HG03025 (cell line): ENCODE data around the gene KCNB1.

Experiments
- ATAC-seq: cut with Tn5 transposase; IDR thresholded peaks from one replicate; pipeline ENCODE4 v1.9.1; 2021; ENCODE audit warnings: mild to moderate bottlenecking, moderate library complexity; ENCODE audit not compliant: unreplicated experiment, low FRiP score

The KCNB1 gene

DNA sequence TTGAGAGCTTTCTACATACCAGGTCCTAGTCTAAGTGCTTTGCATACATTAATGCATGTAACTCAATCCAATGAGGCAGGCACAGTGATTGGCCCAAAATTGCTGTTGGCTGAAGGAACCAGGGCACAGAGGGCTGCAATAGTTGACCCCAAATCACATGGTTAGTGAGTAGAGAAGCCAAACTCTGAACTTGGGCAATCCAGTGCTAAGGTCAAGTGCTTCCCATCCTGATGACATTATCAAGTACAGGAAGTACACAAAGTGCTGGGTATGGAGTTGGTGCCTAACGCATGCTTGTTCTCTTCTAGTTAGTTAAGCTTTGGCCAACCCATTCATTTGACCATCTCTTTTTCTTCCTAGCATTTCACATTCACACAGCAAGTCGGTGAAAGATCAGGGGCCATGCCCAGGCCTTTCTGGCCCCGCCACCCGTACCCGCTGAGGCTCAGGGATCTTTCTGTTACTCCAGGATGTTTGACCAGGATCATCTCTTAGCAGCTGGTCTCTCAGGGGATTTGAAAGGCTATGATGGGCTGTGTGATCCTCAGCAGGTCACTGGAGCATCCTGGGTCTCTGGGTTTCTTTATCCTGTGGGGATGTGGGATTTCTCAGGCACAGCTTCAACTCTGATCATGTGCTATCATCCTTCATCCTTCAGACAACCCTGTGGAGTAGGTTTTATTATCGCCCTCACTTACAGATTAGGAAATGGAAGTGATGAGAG, 7.0 kb downstream of the KCNB1 start:
- ATAC-seq = no peak

DNA sequence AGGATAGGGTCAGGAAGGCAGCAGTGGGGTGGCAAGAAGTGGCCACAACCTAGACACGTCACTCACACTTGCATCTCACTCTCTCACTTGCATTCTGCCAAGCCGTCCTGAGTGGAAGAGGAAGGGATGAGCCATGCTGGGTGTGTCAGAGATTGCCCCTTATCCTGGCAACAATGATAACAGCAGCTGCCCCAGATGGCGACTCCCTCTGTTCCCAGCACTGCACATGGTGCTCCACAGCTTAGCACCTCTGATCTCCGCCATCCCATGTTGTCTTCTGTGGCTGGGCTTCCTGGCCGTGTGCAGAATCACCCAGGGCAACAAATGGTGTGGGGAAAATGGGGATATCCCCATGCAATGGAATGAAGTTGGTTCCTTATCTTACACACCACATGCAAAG, 11.1 kb downstream of the KCNB1 start:
- no peak for ATAC-seq

DNA sequence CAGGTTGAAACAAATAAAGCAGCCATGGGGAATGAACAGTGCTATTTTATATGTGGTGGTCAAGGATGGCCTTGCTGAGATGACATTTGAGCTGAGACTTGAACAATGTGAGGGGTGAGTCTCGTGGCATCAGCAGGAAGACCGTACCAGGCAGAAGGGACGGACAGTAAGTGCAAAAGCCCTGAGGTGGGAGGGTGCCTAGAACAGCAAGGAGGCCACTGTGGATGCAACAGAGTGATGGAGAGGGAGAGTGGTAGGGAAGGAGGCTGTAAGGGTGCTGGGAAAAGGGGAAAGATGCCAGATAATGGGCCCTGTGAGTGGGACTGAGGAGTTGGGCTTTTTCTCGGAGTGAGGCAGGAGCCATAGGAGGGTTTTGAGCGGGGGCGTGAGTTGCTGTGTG, 11.5 kb downstream of the KCNB1 start:
- ATAC-seq = no peak

DNA sequence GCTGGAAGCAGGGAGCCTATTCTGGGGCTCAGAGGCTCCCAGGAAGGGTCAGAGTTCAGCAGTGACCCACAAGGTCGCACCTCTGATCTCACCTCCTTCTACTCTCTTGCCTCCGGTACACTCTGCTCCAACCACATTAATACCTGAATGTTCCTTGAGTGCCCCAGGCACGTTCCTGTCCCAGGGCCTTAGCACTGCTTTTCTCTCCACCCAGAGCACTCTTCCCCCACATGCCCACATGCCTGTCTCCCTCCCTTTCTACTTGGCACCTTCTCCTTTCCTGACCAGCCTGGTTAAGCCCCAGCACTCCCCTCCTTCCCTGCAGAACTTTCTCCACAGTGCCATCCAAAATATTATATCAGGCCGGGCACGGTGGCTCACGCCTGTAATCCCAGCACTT, 13.4 kb downstream of the KCNB1 start:
- ATAC-seq = no peak

DNA sequence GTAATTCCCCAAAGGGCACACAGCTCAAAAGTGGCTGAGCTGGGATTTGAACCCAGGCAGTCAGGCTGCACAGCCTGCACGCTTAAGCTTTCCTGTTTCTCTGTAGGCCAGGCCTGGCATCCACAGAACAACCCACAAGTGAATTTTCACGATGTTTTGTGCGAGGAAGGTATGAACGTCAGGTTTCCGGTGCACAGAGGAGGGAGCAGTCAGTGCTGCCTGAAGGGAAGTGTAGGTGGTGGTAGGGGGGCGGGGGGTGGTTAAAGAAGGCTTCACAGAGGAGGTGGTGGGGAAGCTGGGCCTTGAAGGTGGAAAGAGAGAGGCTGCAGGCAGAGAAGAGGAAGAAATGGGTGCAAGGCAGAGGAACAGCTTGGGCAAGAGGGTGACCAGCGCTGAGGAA, 14.1 kb downstream of the KCNB1 start:
- ATAC-seq = no peak

DNA sequence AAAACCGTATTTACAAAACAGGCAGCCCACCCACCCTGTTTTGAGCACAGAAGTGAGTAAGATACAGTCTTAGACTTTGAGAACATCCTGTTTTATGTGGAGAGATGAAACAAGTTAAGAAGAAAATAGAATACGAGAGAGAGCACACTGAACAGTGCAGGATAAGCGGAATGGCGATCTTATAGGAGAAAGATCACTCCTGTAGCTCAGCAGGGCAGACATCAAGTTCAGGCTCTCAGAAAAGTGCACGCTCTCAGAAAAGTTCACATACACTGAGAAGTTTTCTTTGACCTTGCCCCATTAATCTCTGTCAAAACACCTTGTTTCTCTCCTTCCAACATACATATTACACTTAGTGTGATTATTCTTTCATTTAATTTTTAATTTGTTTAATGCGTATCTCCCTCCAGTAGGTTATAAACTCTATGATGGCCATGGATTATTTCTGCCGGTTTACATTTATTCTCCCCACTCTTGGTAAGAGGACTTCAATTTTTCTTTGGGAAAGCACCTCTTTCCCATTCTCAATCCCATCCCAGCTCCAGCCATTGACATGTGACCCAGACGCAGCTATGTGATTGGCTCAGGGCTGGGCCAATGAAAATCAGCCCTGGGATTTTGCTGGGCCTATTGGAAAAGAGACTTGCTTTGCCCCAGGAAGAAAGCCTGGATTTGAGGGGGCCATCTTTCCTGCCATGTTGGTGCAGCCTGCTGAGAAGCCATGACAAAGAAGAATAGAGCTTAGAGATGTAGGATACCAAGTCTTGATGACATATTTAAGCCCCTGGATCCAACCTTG, 16.2 kb downstream of the KCNB1 start:
- no peak for ATAC-seq

DNA sequence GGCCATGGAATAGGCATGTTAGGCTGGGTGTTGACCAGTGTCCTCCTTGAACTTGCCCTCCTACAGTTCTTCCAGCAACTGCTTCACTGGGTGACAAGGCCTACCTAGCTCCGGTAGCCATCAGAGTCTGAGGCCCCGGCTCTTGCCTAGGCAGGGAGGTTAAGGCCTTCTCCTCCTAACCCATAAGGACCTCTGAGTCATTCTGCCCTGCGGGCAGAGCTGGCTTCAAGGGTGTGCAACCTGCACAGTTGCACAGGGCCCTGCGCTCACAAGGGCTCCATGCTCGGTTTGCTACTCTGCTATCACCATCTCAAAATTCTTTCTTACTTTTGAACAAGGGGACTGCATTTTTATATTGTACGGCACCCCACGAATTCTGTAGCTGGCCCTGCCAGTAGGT, 17.9 kb downstream of the KCNB1 start:
- no peak for ATAC-seq

DNA sequence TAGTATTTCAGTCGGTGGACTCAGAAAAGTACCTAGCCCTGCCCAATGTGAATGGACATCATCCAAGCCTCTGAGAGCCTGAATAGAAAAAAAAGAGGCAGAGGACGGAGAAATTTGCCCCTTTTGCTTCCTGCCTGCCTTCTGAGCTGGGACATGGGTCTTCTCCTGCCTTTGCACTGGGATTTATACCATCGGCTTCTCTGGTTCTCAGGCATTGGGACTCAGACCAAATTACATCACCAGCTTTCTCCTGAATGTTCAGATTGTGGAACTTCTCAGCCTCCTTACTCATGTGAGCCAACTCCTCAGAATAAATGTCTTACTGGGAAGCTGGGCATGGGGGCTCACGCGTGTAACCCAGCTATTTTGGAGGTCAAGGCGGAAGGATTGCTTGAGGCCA, 19.8 kb downstream of the KCNB1 start:
- ATAC-seq = no peak

DNA sequence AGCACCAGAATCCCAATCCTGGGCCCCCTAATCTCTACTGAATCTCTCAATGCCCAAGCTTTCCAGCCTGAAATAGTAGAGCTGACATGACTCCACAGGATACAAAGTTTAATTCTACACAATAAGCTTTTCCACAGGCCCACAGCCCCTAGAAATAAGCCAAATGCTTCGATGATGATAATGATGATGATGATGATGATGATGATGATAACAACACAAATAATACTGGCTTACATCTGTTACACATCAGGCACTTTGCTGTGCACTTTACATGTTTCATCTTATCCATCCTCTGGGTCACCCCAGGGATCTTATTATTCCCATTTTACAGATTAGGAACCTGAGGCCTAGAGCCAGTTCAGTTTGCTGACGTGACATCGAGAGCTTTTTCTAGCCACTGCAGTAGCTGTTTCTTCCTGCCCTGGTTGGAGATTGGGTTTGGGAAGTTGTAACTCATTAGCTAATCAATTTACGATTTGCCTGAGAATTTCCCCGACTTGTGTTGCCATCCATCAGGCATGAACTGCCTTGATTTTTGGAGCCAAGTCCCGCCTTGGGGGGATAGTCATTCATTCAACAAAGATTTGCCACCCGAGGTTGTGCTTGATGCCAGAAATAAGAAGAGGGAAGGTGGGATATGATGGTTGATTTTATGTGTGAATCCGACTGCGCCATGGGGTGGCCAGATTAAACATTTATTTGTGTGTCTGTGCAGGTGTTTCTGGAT, 20.4 kb downstream of the KCNB1 start:
- ATAC-seq = no peak

DNA sequence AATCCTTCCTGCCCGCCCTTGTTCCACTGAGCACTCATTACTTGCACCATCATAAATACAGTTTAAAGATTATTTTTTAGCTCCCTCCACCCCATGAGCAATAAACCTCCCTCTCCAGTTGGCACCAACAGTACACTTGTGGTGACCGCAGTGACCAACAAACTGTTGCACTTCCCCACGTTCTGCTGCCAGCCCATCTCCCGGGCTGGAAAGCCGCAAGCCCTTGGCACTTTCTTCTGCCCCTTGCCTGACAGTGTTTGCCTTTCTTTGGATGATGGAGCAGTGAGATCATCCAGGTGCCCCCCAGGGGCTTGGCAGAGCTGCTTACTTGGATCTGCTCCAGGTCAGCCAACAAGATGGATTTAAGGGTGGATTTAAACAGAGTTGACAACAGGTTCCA, 21.6 kb downstream of the KCNB1 start:
- ATAC-seq = no peak

DNA sequence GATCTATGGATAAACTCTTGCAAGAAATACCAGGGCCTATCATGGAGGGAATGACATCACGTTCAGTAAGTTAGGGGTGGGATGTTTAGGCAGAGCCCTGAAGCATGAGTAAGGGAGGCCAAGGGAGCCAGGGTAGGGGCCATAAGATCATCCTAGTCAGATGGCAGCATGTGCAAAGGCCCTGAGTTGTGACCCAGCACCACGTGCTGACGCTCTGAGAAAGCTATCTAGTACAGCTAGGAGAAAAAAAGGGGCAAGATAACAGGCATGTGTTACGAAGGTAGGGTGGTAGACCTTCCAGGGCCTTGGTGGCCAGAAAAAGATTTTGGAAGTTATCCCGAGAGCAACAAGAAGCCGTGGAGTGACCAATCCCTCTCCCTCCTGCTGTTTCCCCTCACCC, 22.3 kb downstream of the KCNB1 start:
- no peak for ATAC-seq

DNA sequence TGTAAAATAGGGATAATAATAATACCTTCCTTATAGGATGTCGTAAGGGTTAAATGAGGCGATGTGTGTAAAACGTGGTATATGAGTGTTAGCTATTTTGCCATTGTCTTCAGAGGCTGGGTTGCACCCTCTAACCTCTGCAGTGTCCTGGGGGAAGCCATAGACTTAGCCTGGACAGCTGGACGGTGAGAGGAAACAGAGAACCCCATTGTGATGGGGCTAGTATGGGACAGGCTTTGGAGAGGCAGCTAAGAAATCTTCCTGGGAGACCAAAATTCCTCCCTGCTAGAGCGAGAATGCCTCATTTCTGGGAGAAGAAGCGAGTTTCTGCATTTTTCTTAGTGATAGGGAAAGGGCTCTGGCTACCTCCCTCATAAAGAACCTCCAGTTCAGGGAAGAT, 22.8 kb downstream of the KCNB1 start:
- ATAC-seq = no peak

DNA sequence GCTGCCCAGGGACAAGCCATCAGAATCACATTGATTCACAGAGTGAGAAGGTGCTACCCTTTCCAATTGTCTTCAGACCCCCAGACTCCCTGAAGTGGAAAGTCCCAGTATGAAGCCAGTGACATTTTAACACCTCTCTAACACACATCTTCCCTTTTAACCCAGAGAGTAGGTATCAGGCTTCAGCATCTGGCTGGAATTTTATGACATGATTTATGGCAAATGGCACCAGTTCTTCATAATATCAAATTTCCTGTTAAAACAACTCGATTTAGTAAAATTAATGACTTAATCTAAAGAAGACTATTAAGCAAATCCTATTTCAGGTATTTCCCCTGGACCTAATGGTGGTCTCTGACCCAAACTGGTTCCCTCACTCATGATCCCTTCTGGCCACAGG, 25.0 kb downstream of the KCNB1 start:
- no peak for ATAC-seq

DNA sequence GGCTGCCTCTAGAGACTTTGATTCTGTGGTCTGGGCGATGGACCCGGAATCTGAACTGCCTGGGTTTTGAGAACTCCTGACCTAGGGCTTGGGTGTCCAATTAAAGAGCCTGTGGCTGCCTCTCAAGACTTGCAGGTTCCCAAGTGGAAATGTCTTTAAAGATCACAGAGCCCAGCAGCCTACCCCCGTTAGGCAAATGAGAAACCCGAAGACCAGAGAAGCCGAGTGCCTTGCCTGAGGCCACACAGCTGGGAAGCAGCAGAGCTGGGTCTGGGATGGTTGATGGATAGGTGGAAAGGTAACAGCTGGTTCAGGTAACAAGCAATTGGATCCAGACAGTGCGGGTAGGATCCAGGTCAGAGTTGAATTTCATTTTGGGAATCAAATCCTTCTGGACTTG, 25.8 kb downstream of the KCNB1 start:
- no peak for ATAC-seq

DNA sequence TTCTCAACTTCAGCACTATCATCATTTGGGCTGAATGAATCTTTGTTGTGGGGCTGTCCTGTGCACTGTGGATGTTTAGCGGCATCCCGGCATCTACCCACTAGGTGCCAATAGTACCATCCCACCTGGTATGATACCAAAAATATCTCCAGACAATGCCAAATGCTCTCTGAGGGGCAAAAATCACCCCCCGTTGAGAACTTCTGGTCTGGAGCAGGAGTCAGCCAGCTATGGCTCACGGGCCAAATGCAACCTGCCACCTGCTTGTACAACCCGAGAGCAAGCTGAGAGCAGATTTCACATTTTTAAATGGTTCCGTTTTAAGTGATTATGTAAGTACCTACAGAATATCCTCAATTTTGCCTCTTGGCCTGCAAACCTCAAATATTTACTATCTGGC, 26.8 kb downstream of the KCNB1 start:
- ATAC-seq = no peak

DNA sequence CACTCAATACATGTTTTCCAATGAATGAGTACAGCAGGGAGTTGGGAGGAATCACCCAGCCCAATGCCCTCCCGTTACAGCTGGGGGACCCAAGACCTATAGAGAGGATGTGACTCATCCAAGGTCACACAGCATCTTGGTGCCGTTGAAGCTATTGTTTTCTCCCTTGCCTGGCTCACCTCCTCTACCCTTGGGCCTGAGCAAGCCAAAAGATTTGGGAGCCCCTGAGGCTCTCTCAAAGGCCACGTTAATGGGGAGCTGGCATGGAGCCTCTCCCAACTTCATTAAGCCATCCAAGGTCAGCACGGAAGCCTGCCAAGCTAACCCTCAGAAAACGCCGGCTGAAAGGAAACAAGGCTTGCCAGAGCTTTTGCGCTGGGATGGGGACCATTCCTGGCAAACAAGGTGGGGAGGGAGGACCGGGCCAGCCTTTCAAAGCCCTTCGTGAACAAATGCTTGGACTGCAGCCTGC, 30.4 kb downstream of the KCNB1 start:
- no peak for ATAC-seq

DNA sequence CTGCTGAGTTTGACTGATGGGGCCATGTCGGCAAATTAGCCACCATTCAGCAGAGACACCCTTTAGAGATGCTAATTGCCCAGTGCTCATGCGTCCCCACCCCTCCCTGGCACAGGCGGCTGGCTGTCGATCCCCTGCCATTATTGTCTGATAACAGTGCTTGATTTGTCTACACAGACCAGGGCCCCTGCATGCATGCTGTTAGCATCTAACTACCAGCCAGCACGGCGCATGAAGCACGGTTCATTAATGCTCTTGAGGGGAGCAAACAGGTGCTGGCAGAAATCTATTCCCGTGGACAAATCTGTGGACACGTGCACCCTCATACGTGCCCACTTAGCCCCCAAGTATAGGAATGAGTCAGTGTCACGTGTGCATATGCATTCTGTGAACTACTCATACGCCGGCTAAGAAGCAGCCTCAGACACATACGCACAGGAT, 32.2 kb downstream of the KCNB1 start:
- no peak for ATAC-seq

DNA sequence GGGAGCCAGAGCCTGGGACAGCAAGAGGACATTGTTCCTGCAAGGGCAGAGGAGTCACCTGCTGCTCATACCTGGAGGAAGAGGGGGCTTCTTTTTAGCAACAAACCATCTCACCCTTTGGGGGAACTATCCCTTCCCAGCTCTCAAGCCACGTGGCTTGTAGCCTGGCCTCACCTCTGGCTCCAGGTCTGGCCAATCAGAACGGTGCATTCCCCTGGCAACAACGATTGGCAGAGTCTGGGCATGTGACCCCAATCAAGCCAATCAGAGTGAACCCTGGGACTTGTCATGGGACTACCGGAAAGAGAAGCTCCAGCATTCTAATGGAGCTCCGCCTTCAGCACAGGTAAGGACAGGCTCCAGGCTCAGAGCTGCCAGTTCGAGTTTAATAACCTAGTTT, 33.6 kb downstream of the KCNB1 start:
- no peak for ATAC-seq

DNA sequence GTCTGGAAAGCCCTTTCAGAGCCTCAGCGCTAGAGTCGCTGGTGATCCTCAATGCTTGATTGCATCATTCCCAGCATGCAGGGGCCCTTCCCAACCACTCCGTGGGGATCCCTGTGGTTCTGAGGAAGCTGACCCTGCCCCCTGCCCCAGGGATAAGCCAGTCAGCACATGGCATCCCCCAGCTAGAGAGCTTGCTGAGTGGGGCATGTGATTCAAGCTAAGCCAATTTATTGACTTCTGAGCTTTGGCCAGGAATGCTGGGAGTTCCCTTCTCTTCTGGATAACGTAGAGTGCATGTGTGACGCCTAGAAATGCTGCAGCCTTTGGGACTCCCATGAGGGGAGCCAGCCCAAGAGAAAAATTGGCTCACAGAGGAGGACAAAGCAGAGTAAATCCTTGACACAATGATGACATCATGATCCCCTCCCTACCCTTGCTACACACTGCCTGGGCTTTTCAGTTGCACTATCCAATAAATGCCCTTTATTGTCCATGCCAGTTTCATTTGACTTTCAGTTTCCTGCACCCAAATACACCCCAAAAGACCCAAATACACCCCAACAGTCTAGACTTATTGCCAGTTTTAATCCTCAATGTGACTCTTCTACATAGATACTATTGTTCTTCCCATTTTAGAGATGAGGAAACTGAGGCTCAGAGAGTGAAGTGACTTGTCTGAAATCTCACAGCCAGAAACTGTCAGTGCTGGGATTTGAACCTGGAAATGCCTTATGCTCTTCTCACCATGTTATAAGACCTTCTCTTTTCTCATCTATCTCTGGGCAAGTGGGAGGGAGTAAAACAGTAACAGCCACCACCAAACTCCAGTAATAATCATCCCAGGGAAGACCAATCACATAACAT, 34.3 kb downstream of the KCNB1 start:
- no peak for ATAC-seq

DNA sequence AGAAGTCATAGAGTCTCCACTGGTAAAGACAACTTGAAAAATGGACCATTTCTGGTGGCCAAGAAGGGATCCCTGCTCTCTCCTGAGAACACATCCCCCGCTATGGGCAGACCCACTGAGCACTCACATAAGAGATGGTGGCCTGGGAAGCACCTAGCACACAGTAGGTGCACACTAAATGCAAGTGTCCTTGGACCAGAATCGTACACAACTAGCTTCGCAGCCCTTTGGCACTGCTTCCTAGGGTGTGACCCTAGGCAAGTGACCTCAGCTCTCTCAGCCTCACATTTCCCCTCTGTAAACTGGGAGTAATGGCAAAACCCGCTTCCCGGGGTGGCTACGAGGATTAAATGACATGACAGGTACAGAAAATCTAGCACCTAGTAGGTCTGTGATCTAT, 35.1 kb downstream of the KCNB1 start:
- ATAC-seq = no peak
